Bronchial epithelial cell (primary cell): Measurements from ENCODE around the gene KLHL22. TPM values are rescaled to one million over a fixed set of nuclear protein-coding genes. Genes with fewer than 3 reads are reported as not detected.
A peak's percentile ranks its signal among the peaks of the same experiment; 100 is the strongest.
"Not testable (repeated sequence)": the region's sequence is repeated elsewhere in the genome, so short reads cannot be mapped to it uniquely, and the experiment has no call there.

Experiments used
- DNase-seq: peaks from one replicate; pipeline ENCODE4 v3.0.0-alpha.2; 2010; ENCODE audit warnings: low read depth
- FAIRE-seq: peaks from 2 replicates; lab custom pipeline; 2011; peaks lifted over from hg19 to GRCh38; lab: Jason Lieb, UNC
- H3K27me3 ChIP-seq: 2 replicates; pipeline ENCODE4 v1.5.1; 2011; ENCODE audit warnings: low read length; ENCODE audit not compliant: control insufficient read depth, insufficient read depth
- H3K36me3 ChIP-seq: 2 replicates; pipeline ENCODE4 v1.5.1; 2011; ENCODE audit warnings: low read length; ENCODE audit not compliant: control insufficient read depth, insufficient read depth
- H3K4me3 ChIP-seq: 2 replicates; pipeline ENCODE4 v1.5.1; 2011; ENCODE audit warnings: mild to moderate bottlenecking, low read depth, low read length, control low read depth
- total RNA-seq: library from RNA; depleted of rRNA; stranded (reverse); fragments of >200 nt; gene quantifications from 2 replicates; pipeline ENCODE4 v1.2.1, GENCODE V29; 2014
- TF ChIP-seq, protein P1 (sequence below): IDR thresholded peaks from 2 replicates; pipeline ENCODE4 v1.5.1; 2011; ENCODE audit warnings: mild to moderate bottlenecking, moderate library complexity, low read length, control low read depth, inconsistent platforms; ENCODE audit not compliant: insufficient read depth, severe bottlenecking

Gene KLHL22
- total RNA-seq, 1 donor from 2014 or later, result 17.1 TPM

GRCh38 chr22:20456722-20457076, 38.9 kb downstream of the KLHL22 start:
- H3K4me3 ChIP-seq, result no peak overlapping the region
- TF ChIP-seq, protein P1, sequence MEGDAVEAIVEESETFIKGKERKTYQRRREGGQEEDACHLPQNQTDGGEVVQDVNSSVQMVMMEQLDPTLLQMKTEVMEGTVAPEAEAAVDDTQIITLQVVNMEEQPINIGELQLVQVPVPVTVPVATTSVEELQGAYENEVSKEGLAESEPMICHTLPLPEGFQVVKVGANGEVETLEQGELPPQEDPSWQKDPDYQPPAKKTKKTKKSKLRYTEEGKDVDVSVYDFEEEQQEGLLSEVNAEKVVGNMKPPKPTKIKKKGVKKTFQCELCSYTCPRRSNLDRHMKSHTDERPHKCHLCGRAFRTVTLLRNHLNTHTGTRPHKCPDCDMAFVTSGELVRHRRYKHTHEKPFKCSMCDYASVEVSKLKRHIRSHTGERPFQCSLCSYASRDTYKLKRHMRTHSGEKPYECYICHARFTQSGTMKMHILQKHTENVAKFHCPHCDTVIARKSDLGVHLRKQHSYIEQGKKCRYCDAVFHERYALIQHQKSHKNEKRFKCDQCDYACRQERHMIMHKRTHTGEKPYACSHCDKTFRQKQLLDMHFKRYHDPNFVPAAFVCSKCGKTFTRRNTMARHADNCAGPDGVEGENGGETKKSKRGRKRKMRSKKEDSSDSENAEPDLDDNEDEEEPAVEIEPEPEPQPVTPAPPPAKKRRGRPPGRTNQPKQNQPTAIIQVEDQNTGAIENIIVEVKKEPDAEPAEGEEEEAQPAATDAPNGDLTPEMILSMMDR, result no peak
- H3K36me3 ChIP-seq, result peaks cover 2% of the 10 kb centered on the region
- DNase-seq (no peak), FAIRE-seq (no peak)
- H3K27me3 ChIP-seq, result no peaks in the 10 kb centered on the region

- no peak overlapping the region for H3K4me3 ChIP-seq
- FAIRE-seq, result no peak
- DNase-seq, result peak; percentile 67
- H3K27me3 ChIP-seq, result no peaks in the 10 kb centered on the region
- TF ChIP-seq, protein P1, result peak; percentile 97
- peaks cover 2% of the 10 kb centered on the region for H3K36me3 ChIP-seq
Observed at GRCh38 chr22:20456064-20456721, 39.4 kb downstream of the KLHL22 start.

DNA sequence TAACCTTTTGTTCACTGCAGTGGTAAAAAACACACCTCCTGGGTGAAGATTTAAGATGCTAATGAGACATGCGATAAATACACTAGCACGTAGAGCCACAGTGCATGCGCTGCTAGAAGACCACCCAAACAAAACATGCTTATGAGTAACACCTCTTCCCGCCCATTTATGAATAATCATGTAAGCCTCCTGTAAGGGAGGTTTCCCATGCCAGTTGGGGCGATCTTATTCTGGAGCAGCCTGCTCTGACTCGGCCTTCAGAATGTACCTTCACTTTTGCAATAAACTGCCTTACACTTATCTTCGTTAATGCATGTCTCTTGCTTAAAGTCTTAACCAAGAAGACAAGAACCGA, 39.9 kb downstream of the KLHL22 start:
- Histone ChIP-seq H3K36me3 (peaks cover 2% of the 10 kb centered on the region), H3K4me3 (no peak overlapping the region), H3K27me3 (no peaks in the 10 kb centered on the region)
- peak; percentile 8 for DNase-seq
- TF ChIP-seq, protein P1, result no peak
- FAIRE-seq, result no peak

DNA sequence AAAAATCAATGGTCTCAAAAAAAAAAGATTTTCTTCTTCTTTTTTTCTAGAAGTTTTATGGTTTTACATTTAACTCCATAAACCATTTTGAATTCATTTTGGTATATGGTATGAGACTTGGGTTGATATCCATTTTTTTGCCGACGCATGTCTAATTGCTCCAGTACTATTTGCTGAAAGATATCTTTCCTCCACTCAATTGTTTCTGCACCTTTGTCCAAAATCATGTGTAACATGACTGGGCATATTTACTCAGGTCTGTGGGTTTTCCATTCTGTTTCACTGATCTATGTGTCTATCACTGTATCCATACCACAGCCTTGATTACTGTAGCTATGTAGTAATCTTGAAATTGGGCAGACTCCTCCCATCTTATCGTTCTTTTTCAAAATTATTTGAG, 42.4 kb downstream of the KLHL22 start:
- H3K36me3 ChIP-seq, result peaks cover 2% of the 10 kb centered on the region
- TF ChIP-seq, protein P1, result no peak
- no peak for FAIRE-seq
- no peak for DNase-seq
- H3K27me3 ChIP-seq, result no peaks in the 10 kb centered on the region
- no peak overlapping the region for H3K4me3 ChIP-seq

- FAIRE-seq, result no peak
- TF ChIP-seq, protein P1, result no peak
Observed at GRCh38 chr22:20451920-20452319, 43.7 kb downstream of the KLHL22 start.

DNA sequence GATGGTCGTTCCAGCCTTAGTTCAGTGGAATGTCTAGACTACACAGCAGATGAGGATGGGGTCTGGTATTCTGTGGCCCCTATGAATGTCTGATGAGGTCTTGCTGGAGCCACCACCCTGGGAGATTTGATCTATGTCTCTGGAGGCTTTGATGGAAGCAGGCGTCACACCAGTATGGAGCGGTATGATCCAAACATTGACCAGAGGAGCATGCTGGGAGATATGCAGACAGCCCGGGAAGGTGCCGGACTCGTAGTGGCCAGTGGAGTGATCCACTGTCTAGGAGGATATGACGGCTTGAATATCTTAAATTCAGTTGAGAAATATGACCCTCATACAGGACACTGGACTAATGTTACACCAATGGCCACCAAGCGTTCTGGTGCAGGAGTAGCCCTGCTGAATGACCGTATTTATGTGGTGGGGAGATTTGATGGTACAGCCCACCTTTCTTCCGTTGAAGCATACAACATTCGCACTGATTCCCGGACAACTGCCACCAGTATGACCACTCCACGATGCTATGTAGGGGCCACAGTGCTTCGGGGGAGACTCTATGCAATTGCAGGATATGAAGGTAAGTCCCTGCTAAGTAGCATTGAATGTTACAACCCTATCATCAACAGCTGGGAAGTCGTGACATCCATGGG, 44.3 kb downstream of the KLHL22 start:
- H3K4me3 ChIP-seq, H3K36me3 ChIP-seq, H3K27me3 ChIP-seq, DNase-seq: not testable (repeated sequence)
- FAIRE-seq, result peak; percentile 97

More at GRCh38 chr22:20451920-20452319, 43.7 kb downstream of the KLHL22 start:
- no peak overlapping the region for H3K4me3 ChIP-seq
- DNase-seq, result no peak
- no peaks in the 10 kb centered on the region for H3K36me3 ChIP-seq
- H3K27me3 ChIP-seq, result no peaks in the 10 kb centered on the region
